ENCODE data around the gene NR5A2.

GRCh38 chr1:199983531-199983930 is 44.0 kb upstream of the NR5A2 start:
- no peak for TF ChIP-seq CTCF (IDR thresholded peaks at IDR 0.05)
- no peak for TF ChIP-seq ZFX (IDR thresholded peaks at IDR 0.05; ENCODE audit: borderline replicate concordance)

Data from 22Rv1 (cell line).